ENCODE measurements around the gene TRPM3.

TRPM3 gene

GRCh38 chr9:70893580-70894122 lies 227.8 kb downstream of the TRPM3 start:
- DNase-seq (ENCODE audit: low read depth in 1 of 2, low spot score in 1 of 2), result no peak

GRCh38 chr9:70888471-70888870 lies 232.9 kb downstream of the TRPM3 start:
- DNase-seq (ENCODE audit: low read depth in 1 of 2, low spot score in 1 of 2), result no peak

- no peak for DNase-seq (ENCODE audit: low read depth in 1 of 2, low spot score in 1 of 2)
Measured at GRCh38 chr9:70887826-70888225, 233.6 kb downstream of the TRPM3 start.

- DNase-seq (ENCODE audit: low read depth in 1 of 2, low spot score in 1 of 2), result no peak
Measured at GRCh38 chr9:70883963-70884793, 237.2 kb downstream of the TRPM3 start.

GRCh38 chr9:70883056-70883455 lies 238.4 kb downstream of the TRPM3 start:
- DNase-seq (ENCODE audit: low read depth in 1 of 2, low spot score in 1 of 2), result no peak

- no peak for DNase-seq (ENCODE audit: low read depth in 1 of 2, low spot score in 1 of 2)
Measured at GRCh38 chr9:70881333-70881732, 240.1 kb downstream of the TRPM3 start.

GRCh38 chr9:70880535-70880934 lies 240.9 kb downstream of the TRPM3 start:
- DNase-seq (ENCODE audit: low read depth in 1 of 2, low spot score in 1 of 2), result no peak

GRCh38 chr9:70878576-70878975 lies 242.8 kb downstream of the TRPM3 start:
- no peak for DNase-seq (ENCODE audit: low read depth in 1 of 2, low spot score in 1 of 2)

GRCh38 chr9:70874451-70874850 lies 247.0 kb downstream of the TRPM3 start:
- DNase-seq (ENCODE audit: low read depth in 1 of 2, low spot score in 1 of 2), result no peak

- DNase-seq (ENCODE audit: low read depth in 1 of 2, low spot score in 1 of 2), result no peak
Measured at GRCh38 chr9:70873506-70873905, 247.9 kb downstream of the TRPM3 start.

- no peak for DNase-seq (ENCODE audit: low read depth in 1 of 2, low spot score in 1 of 2)
Measured at GRCh38 chr9:70868661-70869652, 252.5 kb downstream of the TRPM3 start.

GRCh38 chr9:70868041-70868440 lies 253.4 kb downstream of the TRPM3 start:
- no peak for DNase-seq (ENCODE audit: low read depth in 1 of 2, low spot score in 1 of 2)

GRCh38 chr9:70865471-70865870 lies 255.9 kb downstream of the TRPM3 start:
- DNase-seq (ENCODE audit: low read depth in 1 of 2, low spot score in 1 of 2), result no peak

- DNase-seq (ENCODE audit: low read depth in 1 of 2, low spot score in 1 of 2), result no peak
Measured at GRCh38 chr9:70861797-70862196, 259.6 kb downstream of the TRPM3 start.

- DNase-seq (ENCODE audit: low read depth in 1 of 2, low spot score in 1 of 2), result no peak
Measured at GRCh38 chr9:70861376-70861775, 260.0 kb downstream of the TRPM3 start.

GRCh38 chr9:70859694-70860093 lies 261.7 kb downstream of the TRPM3 start:
- no peak for DNase-seq (ENCODE audit: low read depth in 1 of 2, low spot score in 1 of 2)

- no peak for DNase-seq (ENCODE audit: low read depth in 1 of 2, low spot score in 1 of 2)
Measured at GRCh38 chr9:70856411-70856810, 265.0 kb downstream of the TRPM3 start.

GRCh38 chr9:70852711-70853240 lies 268.6 kb downstream of the TRPM3 start:
- no peak for DNase-seq (ENCODE audit: low read depth in 1 of 2, low spot score in 1 of 2)

- no peak for DNase-seq (ENCODE audit: low read depth in 1 of 2, low spot score in 1 of 2)
Measured at GRCh38 chr9:70840266-70840665, 281.2 kb downstream of the TRPM3 start.

GRCh38 chr9:70835323-70835722 lies 286.1 kb downstream of the TRPM3 start:
- DNase-seq (ENCODE audit: low read depth in 1 of 2, low spot score in 1 of 2), result no peak

- no peak for DNase-seq (ENCODE audit: low read depth in 1 of 2, low spot score in 1 of 2)
Measured at GRCh38 chr9:70832492-70832891, 288.9 kb downstream of the TRPM3 start.

All from stimulated activated CD4-positive, alpha-beta T cell treated with anti-CD3 and anti-CD28 coated beads, Interleukin-15, amount 100 ng/mL, for 1 hour (primary cell).